HG03558 (cell line): ENCODE measurements around the gene ADSS1.

Experiments used
- ATAC-seq: cut with Tn5 transposase; IDR thresholded peaks from one replicate; pipeline ENCODE4 v1.9.1; 2021; ENCODE audit warnings: moderate number of reproducible peaks; ENCODE audit not compliant: unreplicated experiment; ENCODE audit errors: extremely low read depth

ADSS1 gene

GRCh38 chr14:104776481-104776880, 52.5 kb downstream of the ADSS1 start:
- no peak for ATAC-seq

GRCh38 chr14:104776961-104777807, 53.2 kb downstream of the ADSS1 start:
- ATAC-seq = no peak

- no peak for ATAC-seq
These were observed 53.8 kb downstream of the ADSS1 start for GRCh38 chr14:104777808-104778249.

GRCh38 chr14:104778694-104779331, 54.8 kb downstream of the ADSS1 start:
- ATAC-seq = no peak

- no peak for ATAC-seq
These were observed 55.9 kb downstream of the ADSS1 start for GRCh38 chr14:104779776-104780512.

GRCh38 chr14:104780513-104781030, 56.5 kb downstream of the ADSS1 start:
- ATAC-seq = no peak

- no peak for ATAC-seq
These were observed 57.4 kb downstream of the ADSS1 start for GRCh38 chr14:104781271-104782077.

GRCh38 chr14:104782086-104782807, 58.2 kb downstream of the ADSS1 start:
- ATAC-seq = no peak

- ATAC-seq = no peak
These were observed 58.7 kb downstream of the ADSS1 start for GRCh38 chr14:104782808-104783139.

- ATAC-seq = no peak
These were observed 59.6 kb downstream of the ADSS1 start for GRCh38 chr14:104783484-104784217.

- no peak for ATAC-seq
These were observed 60.2 kb downstream of the ADSS1 start for GRCh38 chr14:104784218-104784568.

GRCh38 chr14:104784846-104785707, 61.0 kb downstream of the ADSS1 start:
- ATAC-seq = no peak

GRCh38 chr14:104785708-104786080, 61.7 kb downstream of the ADSS1 start:
- no peak for ATAC-seq

- no peak for ATAC-seq
These were observed 62.1 kb downstream of the ADSS1 start for GRCh38 chr14:104786091-104786586.

- no peak for ATAC-seq
These were observed 63.0 kb downstream of the ADSS1 start for GRCh38 chr14:104786726-104787675.

GRCh38 chr14:104787736-104788135, 63.7 kb downstream of the ADSS1 start:
- ATAC-seq = no peak
